Esophagus muscularis mucosa (tissue), 3 donors: ENCODE data around the gene STX3.

ENCODE experiments used
- POLR2A ChIP-seq: fragments of 450-650 bp; IDR thresholded peaks from one replicate; pipeline ENCODE4 v1.6.1; 2017; ENCODE audit warnings: antibody characterized with exemption, moderate library complexity, mild to moderate bottlenecking, low read depth
- POLR2AphosphoS5 ChIP-seq, 2 donors: sonication (generic); formaldehyde crosslinking; IDR thresholded peaks; one replicate each; pipeline ENCODE4 v1.6.1; 2017; ENCODE audit warnings: antibody characterized with exemption in 2 of 2
- TF ChIP-seq, protein P1 (sequence below), 3 experiments: fragments of 200-600 bp in 2 of 3; fragments of 450-650 bp in 1 of 3; sonication (generic) in 2 of 3; IDR thresholded peaks; one replicate each; pipeline ENCODE4 v1.5.1; 2017 to 2019; ENCODE audit warnings: antibody characterized with exemption in 3 of 3, mild to moderate bottlenecking in 2 of 3, moderate library complexity in 1 of 3

DNA sequence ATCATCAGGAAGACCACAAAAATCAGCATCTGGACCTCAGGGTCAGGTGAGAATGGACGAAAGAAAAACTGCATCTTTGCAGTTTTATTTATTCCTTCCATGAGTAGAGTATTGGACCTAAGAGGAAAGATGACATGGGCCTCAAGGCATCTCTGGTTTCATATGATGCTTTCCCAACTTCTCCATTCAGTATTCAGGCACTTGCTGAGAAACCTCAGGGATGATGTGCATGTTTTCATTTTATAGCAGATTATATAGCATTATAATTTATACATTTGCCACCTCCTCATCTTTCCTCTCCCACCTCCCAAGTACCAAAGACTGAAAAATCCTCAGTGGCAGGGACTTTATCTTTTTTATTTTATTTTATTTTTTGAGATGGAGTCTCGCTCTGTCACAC is 41.4 kb upstream of the STX3 start, which contains the start of gene OR10V1:
- TF ChIP-seq, protein P1, sequence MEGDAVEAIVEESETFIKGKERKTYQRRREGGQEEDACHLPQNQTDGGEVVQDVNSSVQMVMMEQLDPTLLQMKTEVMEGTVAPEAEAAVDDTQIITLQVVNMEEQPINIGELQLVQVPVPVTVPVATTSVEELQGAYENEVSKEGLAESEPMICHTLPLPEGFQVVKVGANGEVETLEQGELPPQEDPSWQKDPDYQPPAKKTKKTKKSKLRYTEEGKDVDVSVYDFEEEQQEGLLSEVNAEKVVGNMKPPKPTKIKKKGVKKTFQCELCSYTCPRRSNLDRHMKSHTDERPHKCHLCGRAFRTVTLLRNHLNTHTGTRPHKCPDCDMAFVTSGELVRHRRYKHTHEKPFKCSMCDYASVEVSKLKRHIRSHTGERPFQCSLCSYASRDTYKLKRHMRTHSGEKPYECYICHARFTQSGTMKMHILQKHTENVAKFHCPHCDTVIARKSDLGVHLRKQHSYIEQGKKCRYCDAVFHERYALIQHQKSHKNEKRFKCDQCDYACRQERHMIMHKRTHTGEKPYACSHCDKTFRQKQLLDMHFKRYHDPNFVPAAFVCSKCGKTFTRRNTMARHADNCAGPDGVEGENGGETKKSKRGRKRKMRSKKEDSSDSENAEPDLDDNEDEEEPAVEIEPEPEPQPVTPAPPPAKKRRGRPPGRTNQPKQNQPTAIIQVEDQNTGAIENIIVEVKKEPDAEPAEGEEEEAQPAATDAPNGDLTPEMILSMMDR (IDR thresholded peaks at IDR 0.05): no peak
- no peak for TF ChIP-seq POLR2AphosphoS5 (IDR thresholded peaks at IDR 0.05)
- TF ChIP-seq POLR2A: no peak
